NCI-H2107 treated with DMSO at 0.1 percent for 48 hours (cell line): ENCODE data around the gene MICALL2.
A peak's percentile ranks its signal among the peaks of the same experiment; 100 is the strongest.

Source experiments
- DNase-seq: peaks from one replicate; lab custom pipeline; 2025; ENCODE audit not compliant: unreplicated experiment; lab: John Stamatoyannopoulos, UW

MICALL2 gene

DNA sequence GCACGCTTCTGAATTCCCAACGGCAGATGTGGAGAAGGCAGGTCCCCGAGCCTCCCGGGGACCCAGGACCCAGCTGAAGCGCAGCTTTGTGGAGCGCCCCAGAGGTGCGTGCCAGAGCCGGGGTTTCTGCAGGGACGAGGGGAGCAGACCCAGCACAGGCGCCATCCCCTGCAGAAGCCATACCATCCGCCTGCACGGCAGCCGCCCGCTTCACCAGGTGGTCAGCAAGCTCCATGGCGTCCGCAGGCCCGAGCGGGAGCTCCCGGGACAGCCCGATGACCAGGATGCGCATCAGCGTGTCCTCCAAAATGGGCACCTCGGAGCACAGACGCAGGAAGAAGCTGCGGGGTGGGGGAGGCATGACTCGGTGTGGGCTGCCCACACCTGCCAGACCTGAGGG is 34.3 kb upstream of the MICALL2 start:
- DNase-seq: no peak

DNA sequence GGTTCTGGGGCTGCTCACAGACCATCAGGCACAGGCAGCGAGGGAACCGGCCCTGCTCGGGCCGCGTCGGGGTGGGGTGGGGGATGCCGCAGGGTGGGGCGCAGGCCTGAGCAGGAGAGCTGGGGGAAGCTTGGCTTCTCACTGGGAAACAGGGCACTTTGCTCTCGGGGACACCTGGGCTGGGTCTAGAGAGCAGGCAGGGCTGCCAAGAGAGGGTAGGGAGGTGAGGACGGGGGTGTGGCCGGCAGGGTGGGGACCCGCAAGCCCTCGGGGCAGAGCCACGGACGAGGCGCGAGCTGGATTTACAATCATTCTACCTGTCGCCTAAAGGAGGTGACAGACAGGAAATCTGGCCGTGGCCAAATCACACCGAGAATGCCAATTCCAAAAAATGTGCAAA is 33.9 kb upstream of the MICALL2 start:
- DNase-seq: no peak

DNA sequence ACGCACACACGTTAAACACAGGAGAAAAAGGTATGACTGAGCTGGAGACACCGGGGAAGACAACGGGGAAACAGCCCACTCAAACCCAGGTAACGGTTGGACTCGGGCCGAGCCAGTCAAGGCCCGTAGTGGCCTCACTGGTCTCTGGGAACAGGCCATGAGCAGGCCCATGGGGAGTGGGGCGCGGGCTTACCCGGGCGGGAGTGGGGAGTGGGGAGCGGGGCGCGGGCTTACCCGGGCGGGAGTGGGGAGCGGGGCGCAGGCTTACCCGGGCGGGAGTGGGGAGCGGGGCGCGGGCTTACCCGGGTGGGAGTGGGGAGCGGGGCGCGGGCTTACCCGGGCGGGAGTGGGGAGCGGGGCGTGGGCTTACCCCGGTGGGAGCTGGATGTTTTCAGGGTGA is 33.4 kb upstream of the MICALL2 start:
- DNase-seq: no peak

DNA sequence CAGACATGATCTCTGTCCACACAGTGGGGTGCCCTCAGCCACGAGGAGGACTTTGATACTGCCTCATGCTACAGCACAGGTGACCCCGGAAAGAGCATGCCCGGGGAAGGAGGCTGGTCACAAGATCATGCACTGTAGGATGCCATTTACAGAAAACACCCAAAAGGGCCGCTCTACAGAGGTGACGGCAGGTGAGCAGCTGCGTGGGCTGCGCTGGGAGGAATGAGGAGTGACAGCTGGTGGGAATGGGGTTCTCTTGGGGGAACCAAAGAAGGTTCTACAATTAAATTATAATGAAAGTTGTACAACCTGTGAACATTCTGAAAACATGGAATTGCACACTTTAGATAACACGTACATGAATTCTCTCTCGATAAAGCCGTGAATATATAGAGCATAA is 33.0 kb upstream of the MICALL2 start:
- no peak for DNase-seq

DNA sequence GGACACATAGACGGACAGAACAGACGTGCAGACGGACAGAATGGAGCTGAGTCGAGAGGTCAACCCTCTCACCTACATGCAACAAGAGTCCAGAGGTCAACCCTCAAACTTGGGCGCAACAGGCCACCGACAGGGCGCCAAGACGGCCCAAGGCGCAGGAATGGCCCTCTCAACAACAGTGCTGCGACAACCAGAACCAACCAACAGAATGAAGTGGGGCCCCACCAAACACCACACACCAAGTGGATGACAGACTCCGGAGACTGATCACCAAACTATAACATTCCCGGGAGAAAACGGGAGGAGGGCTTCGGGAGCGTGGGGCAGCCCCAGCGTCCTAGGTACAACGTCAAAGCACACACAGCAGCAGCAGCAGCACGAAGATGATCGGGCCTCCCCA is 31.6 kb upstream of the MICALL2 start:
- no peak for DNase-seq

DNA sequence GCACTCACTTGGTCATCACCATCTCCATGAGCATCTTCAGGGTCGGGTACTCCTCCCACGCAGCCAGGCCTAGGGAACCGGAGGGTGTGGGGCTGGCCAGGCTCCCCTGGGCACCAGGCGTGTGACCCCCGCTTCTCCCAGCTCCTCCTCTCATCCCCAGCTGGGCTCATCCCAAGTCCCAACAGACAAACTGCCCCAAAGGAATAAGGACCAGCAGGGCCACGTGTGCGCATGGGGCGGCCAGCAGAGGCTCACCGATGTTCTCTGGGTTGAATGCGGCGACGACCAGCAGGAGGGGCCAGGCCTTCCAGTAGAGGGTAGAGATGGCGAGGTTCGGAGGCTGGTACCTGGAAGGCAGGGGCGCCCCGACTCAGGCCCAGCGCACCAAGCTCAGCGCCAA is 30.1 kb upstream of the MICALL2 start:
- no peak for DNase-seq

DNA sequence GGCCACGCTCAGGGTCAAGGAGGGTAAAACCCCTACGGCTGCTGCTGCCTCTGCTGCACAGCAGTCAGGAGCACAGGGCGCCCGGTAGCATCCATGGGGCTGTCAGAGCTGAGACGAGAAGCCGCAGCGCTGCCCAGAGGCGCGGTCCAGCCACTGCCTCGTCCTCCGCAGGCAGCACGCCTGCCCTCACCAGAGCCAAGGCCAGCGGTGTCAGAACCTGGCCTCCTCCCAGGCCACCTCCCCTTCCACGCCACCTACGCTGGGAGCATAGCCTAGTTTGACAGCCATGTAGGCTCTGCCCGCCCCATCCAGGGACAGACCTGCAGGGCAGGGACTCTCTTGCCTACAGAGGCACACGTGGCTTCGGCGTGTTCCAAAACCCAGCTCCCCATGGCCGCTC is 28.7 kb upstream of the MICALL2 start:
- no peak for DNase-seq

DNA sequence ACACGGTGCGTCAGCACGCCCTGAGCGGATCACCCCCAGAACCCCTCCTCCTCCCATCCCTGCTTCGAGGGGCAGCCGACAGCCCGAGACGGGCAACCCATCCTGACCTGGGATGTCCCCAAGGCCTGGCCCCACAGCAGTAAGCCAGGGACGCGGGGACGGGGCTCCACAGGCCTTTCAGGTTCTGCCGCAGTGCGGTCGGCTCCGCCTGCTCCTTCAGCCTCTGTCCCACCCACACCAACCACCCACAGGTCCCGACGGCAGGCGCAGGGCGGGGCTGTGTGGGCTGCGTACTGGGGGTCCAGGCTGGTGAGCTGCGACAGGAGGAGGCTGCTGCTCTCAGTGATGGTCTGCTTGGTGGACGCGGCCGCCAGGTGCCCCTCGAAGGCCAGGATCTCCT is 28.2 kb upstream of the MICALL2 start:
- no peak for DNase-seq

DNA sequence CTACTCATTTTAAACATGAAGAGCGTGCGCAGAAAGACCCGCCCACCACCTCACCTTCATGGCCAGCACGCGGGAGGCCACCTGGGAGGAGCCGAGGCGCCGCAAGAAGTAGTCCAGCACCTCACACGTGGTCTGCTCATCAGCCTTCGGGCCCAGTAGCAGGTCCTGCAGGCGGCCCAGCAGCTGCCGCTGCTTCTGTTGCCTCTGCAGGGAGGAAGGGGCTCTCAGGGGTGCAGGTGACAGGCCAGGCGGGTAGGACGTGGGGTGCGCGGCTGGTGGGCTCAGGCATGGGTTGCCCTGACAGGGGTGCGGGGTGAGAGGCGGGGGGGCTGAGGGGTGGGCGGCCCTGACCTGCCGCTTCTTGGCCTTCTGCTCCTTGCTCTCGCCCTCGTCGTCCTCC is 27.3 kb upstream of the MICALL2 start:
- no peak for DNase-seq

DNA sequence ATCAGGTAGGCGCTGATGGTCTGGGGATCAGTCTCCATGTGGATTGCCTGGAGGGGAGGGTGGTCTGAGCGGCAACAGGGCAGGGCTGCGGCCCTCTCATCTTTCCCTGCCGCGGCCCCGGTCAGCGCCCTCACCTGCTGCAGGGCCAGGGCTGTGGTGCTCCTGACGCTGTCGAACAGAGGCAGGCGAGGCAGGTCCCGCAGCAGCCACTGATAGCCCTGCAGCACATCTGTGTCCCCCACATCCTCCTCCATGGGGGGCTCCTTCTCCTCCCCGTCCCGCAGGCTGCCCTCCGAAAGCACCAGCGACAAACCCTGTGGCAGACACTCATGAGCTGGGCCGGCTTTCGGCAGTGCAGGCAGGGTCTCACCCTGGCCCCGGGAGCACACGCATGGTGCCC is 25.9 kb upstream of the MICALL2 start:
- no peak for DNase-seq

DNA sequence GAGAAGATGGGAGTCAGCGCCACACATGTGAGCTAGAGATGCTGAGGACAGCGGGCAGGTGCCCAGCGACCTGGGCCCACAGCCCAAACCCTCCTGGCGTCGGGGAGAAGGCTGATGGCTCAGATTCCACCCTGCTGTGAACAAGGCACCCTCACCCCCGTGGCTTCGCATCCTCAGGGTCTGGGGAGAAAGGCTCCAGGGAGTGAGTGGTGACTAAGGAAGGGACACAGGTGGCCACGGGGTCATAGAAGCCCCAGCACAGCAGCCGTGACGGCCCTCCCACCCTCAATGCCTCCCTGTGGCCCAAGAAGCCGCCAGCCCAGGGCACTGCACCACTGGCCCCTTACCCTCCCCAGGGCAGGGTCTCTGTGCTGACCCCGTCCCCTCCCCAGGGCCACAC is 25.3 kb upstream of the MICALL2 start:
- DNase-seq: no peak

DNA sequence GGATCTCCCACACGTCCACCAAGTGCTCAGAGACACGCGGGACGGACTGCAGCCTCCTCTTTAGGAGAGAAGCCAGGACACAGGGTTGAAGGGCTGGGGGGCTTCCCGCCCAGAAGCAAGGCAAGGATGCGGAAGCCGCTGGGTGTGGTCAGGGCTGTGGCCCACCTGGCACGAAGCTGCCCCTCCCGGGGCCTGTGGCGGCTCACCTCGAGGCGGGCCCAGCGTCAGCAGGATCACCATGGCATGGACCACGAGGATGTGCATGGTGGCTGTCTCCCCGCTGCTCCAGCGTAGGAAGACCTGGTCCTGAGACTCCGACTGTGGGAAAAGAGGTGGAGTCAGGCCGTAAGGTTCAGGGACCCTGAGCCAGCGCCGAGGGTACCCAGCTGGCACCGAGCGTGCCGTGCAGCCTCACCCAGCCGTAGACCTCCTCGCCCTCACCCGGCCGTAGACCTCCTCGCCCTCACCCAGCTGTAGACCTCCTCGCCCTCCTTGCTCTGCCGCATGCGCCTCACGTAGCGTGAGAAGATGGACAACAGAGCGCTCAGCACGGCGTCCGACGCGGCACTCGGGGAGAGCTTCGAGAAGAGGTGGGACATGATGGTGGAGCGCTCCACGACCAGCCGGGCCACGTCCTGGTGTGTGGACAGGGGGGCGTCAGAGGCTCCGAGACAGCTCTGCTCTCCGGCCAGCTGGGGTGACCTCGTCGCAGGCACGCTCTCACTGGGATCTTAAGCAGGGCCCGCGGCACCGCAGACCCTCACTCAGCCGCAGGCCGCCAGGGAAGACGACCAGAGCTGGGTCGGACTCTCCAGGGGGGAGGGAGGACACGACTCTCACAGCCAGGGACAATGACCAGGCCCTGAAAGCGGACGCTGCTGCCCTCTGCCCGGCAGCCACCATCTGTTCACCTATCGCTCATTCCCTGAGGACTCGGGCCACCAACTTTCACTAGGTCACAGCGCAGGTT is 24.6 kb upstream of the MICALL2 start:
- no peak for DNase-seq

DNA sequence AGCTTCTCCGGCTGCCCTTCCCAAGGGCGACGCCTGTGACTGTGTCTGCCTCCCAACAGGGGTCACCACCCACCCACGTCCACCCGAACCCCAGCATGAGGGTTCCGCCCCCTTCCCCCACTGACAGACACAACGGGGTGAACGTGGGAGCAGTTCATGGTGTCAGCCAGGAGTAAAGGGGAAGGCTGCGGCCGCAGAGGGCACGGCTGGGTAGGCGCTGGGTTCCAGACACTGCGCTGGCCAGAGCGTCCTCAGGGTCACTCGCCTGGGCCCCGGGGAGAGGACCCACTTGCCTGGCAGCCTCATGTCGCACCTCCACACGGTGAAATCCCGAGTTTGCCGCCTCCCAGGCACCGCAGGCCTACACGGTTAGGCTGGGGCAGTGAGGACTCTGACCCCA is 23.8 kb upstream of the MICALL2 start:
- no peak for DNase-seq

DNA sequence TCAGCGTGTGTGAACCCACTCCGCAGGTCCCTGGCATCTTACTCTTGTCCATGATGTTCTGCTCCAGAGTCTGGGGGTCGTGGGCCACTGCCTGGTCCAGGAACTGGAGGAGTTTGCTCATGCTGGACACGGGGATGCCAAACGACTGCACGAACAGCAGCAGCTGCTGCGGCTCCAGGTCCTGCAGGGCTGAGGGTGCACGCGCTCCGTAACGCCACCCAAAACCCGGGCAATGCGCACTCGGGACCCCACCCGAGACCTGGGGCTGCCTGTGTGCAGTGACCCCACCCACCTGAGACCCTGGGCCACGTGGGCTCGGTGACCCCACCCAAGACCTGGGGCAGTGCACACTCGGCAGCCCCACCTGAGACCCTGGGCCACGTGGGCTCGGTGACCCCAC is 22.0 kb upstream of the MICALL2 start:
- no peak for DNase-seq

DNA sequence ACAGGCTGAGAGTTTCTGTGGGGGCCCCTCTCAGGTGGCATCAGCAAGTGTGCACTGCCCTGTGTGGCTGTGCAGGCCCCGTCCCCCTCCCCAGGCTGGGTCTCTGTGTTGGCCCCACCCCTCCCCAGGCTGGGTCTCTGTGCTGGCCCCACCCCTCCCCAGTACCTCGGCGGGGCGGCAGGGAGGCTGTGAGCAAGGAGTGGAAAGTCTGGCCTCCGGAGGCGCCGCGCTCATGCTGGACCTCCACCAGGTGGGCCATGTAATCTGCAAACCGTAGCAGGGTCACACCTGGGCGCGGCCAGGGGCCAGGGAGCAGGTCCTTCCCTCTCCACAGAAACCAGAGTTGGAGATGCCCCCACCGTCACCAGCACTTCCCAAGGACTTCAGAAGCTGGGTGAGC is 21.4 kb upstream of the MICALL2 start:
- DNase-seq: no peak

DNA sequence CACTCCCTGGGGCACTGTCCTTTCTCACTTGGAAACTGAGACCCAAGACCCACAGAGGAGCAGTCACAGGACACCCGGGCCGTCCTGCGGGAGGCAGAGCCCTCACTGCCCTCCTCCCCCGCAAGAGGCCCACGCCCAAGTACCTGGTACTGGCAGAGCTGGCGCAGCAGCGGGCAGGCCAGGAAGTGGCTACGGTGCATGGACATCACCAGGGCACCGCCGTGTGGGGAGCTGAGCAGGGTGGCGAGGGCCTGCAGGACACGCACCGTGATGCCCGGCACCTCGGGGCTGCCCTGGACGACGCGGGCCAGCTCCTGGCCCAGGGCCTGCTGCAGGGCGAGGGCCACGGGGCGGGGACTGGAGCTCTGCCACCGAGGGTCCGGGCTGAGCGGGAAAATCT is 20.0 kb upstream of the MICALL2 start:
- no peak for DNase-seq

DNA sequence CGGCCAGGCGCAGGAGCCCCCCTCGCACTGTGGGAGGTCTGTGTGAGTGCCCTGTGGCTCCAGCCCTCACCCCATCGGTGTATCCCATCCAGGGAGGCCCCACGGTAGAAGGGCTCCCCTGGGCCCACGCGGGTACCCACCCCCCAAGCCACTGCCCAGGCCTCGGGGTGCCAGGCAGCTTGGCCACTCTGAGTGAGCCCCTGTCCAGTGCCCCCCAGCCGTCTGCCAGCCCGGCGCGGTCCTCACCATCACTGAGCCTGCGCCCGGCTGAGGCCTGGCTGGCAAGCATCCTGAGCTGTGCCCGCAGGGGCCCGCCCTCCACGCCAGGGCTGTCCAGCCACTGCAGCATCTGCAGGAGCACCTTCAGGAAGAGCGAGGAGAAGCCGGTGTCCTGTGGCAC is 19.2 kb upstream of the MICALL2 start:
- no peak for DNase-seq

DNA sequence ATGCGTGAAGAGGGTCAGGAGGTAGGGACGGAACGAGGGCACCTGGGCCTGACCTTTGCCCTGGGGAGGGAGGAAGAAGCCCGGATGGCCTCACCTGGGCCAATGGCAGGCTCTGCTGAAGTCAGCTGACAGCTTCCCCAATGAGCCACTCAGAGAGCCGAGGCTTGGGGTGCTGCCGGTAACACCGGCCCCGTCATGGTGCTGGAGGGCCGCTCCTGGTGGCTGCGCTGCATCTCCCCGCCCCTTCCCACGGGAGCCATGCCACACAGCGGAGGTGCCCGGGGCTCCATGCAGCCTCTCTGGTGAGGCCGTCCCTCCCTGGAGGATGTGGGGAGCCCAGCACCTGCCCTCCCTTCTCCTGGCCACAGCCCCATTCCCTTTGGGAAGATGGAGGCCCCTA is 17.6 kb upstream of the MICALL2 start:
- DNase-seq: no peak

DNA sequence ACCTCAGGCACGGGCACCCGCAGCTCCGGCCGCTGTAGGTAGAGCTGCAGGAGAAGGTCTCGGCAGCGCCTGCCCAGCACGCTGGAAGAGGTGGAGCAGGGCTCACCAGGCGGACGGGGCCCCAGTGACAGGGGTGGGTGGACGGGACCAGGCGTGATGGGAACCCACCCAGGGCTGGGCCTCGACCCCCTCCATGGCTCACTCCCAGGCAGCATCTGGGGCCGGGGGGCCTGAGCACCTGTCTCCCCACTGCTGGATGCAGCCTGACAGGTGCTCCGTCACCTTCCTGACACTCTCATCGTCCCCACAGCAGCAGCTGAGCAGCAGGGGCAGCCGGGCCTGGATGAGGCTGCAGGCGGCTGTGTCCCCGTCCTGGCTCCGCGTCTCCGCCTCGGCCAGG is 16.7 kb upstream of the MICALL2 start:
- DNase-seq: no peak

DNA sequence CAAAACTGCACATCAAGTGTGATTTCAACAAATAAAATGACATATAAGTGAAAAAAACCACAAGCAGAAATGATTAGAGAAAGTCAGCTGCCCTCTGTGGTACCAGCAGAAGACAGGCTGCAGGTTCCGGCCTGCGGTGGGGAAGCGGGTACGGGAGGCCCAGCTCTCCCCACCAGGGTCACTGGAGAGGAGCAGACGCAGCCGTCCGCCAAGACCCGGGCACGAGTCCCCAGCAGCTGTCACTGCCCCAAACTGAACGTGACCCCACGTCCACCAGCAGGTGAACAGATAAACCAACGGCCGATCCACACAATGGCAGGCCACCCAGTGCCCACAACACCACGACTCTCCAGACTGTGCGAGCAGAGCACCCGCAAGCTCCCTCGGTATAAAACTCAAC is 16.1 kb upstream of the MICALL2 start:
- DNase-seq: no peak

DNA sequence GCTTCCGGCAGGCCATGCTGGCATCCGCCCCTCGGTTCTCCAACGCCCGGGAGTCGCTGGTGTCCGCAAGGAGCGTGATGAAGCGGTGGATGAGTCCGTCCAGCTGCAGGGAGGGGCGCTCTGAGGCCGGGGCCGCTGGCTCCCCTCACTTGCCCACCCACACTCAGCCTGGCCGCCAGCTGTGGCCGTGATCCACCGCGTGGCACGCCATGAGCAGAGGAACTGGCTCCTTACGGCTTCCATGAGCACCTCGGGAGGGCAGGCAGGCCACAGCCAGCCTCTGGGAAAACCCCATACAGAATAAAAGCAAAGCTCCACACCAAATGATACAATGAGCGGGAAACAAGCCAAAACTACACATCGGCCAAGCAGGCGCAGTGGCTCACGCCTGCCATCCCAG is 15.5 kb upstream of the MICALL2 start:
- no peak for DNase-seq

DNA sequence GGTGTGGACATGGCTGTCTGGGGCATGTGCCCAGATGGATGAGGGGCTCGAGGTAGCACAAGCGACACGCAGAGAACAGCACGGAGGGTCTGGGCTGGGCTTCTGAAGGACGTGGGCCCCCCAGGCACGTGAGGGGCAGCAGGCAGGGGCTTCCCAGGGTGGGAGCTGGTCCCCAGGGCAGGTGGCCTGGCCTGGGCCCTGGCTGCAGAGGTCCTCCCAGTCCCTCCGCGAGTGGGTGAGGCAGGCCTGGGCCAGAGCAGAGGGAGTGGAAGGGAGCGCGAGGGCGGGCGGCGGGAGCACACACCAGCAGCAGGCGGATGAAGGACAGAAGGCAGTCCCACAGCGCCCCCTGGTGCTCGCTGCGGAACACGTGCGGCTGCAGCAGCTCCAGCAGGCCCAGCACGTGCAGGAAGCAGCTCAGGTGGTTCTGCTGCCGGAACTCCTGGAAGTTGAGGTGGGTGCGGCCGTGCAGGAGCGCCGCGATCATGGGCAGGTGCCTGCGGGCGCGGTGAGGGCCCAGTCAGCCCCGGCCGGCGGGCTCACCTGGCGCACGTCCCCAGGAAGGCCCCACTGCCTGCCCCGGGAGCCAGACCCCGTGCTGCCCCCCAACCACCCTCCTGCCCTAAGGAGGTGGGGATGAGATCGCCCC is 14.7 kb upstream of the MICALL2 start:
- DNase-seq: peak; percentile 81

DNA sequence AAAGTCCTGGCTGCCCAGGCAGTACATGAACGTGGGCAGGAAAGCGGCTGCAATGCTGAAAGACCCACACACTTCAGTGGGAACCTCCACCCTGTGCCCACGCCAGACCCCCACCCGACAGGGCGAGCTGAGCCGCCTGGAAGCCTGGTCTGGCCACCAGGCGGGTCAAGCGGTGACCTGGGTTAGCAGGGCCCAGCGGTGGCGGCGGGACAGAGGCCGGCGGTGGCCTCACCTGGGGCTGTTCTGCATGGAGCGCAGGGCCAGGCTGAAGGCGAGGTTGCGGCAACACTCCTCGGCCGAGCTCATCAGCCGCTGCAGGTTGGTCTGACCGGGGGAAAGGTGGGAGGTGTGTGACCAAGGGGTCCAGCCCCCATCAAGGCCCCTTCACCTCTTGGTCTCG is 11.6 kb upstream of the MICALL2 start:
- DNase-seq: no peak
